SK-N-SH (cell line): ENCODE results near the gene GTF2F2. TPM values are rescaled to one million over a fixed set of nuclear protein-coding genes. Genes with fewer than 3 reads are reported as not detected.

Experiments used
- CTCF ChIA-PET: fragments of 300-600, 350-600 bp; formaldehyde crosslinking; extraction: SDS; loops from one replicate; lab custom pipeline; 2021; lab: Yijun Ruan, JAX
- POLR2A ChIA-PET: fragments of 350-600 bp; sonication (Branson Sonifier 250); formaldehyde crosslinking; extraction: SDS; loops from one replicate; lab custom pipeline; 2020; ENCODE audit warnings: antibody characterized with exemption, inconsistent platforms; lab: Yijun Ruan, JAX
- DNase-seq: peaks from one replicate; pipeline ENCODE4 v3.0.0; 2012
- H2AFZ ChIP-seq: fragments of 200-600 bp; sonication (generic); 2 replicates; pipeline ENCODE4 v1.8.1; 2016; ENCODE audit warnings: antibody characterized with exemption, mild to moderate bottlenecking, low read depth
- H3F3A ChIP-seq: fragments of 200-600 bp; sonication (generic); replicated peaks from 2 replicates; pipeline ENCODE3; 2016; ENCODE audit warnings: antibody characterized with exemption, mild to moderate bottlenecking; ENCODE audit not compliant: insufficient read depth
- H3K27ac ChIP-seq, 2 experiments: fragments of 200-500 bp in 1 of 2; fragments of 200-600 bp in 1 of 2; sonication (Bioruptor generic) in 1 of 2; sonication (generic), shearing (Covaris generic) in 1 of 2; 2 replicates each; pipeline versions ENCODE4 v1.5.1 to v1.6.1; 2014 to 2016; ENCODE audit warnings: low read depth in 2 of 2, inconsistent platforms in 1 of 2, low read length in 1 of 2, mild to moderate bottlenecking in 1 of 2, mixed read lengths in 1 of 2
- H3K27me3 ChIP-seq: fragments of 200-600 bp; sonication (generic), shearing (Covaris generic); 2 replicates; pipeline ENCODE4 v1.6.1; 2016; ENCODE audit warnings: mixed run types; ENCODE audit not compliant: insufficient read depth
- H3K36me3 ChIP-seq, 2 experiments: fragments of 200-500 bp in 1 of 2; fragments of 200-600 bp in 1 of 2; sonication (Bioruptor generic) in 1 of 2; sonication (generic) in 1 of 2; replicated peaks in 1 of 2; 2 replicates each; pipeline versions ENCODE3 to v1.5.1; 2014 to 2016; ENCODE audit warnings: low read length in 1 of 2, mild to moderate bottlenecking in 1 of 2; ENCODE audit not compliant: insufficient read depth in 2 of 2, control insufficient read depth in 1 of 2
- H3K4me1 ChIP-seq, 2 experiments: fragments of 200-500 bp in 1 of 2; fragments of 200-600 bp in 1 of 2; sonication (Bioruptor generic) in 1 of 2; sonication (generic), shearing (Covaris generic) in 1 of 2; 2 replicates each; pipeline versions ENCODE4 v1.5.1 to v1.6.1; 2014 to 2016; ENCODE audit warnings: low read depth in 1 of 2, low read length in 1 of 2, mixed run types in 1 of 2; ENCODE audit not compliant: insufficient read depth in 2 of 2, control insufficient read depth in 1 of 2
- H3K4me2 ChIP-seq: fragments of 200-600 bp; sonication (generic), shearing (Covaris generic); 2 replicates; pipeline ENCODE4 v1.6.1; 2017; ENCODE audit warnings: mixed run types
- H3K4me3 ChIP-seq, 2 experiments: fragments of 200-500 bp in 1 of 2; fragments of 200-600 bp in 1 of 2; sonication (Bioruptor generic) in 1 of 2; sonication (generic), shearing (Covaris generic) in 1 of 2; 2 replicates each; pipeline versions ENCODE4 v1.5.1 to v1.8.1; 2014 to 2016; ENCODE audit warnings: low read depth in 2 of 2, inconsistent platforms in 1 of 2, low read length in 1 of 2, mild to moderate bottlenecking in 1 of 2, mixed read lengths in 1 of 2, moderate library complexity in 1 of 2
- H3K79me2 ChIP-seq: fragments of 200-600 bp; sonication (generic); 2 replicates; pipeline ENCODE4 v1.8.1; 2017; ENCODE audit warnings: mild to moderate bottlenecking; ENCODE audit not compliant: insufficient read depth
- H3K9ac ChIP-seq: fragments of 200-600 bp; sonication (generic); 2 replicates; pipeline ENCODE4 v1.6.1; 2017; ENCODE audit warnings: mixed run types
- H3K9me2 ChIP-seq: fragments of 200-600 bp; sonication (generic); 2 replicates; pipeline ENCODE4 v1.6.1; 2017; ENCODE audit warnings: mixed run types
- H3K9me3 ChIP-seq: fragments of 200-600 bp; sonication (generic); 2 replicates; pipeline ENCODE4 v1.6.1; 2017; ENCODE audit warnings: mixed run types, mild to moderate bottlenecking, moderate library complexity
- H4K20me1 ChIP-seq: fragments of 200-600 bp; sonication (generic); 2 replicates; pipeline ENCODE4 v1.6.1; 2017; ENCODE audit warnings: mild to moderate bottlenecking, mixed run types; ENCODE audit not compliant: insufficient read depth
- ELF1 ChIP-seq: IDR thresholded peaks from 2 replicates; pipeline ENCODE4 v1.4.0; 2012
- EP300 ChIP-seq, 2 experiments: IDR thresholded peaks; 2 replicates each; pipeline versions ENCODE4 v1.4.0 to v1.6.1; 2012; ENCODE audit warnings: borderline replicate concordance in 1 of 2, low read depth in 1 of 2, low read length in 1 of 2
- EZH2phosphoT487 ChIP-seq: fragments of 200-600 bp; sonication (generic); IDR thresholded peaks from 2 replicates; pipeline ENCODE4 v1.6.1; 2017; ENCODE audit warnings: low read depth, mixed run types, mild to moderate bottlenecking, antibody characterized with exemption, moderate library complexity, borderline replicate concordance
- FOSL2 ChIP-seq: IDR thresholded peaks from 2 replicates; pipeline ENCODE4 v1.4.0; 2012; ENCODE audit warnings: low read depth, mild to moderate bottlenecking, moderate library complexity, borderline replicate concordance
- GABPA ChIP-seq: IDR thresholded peaks from 2 replicates; pipeline ENCODE4 v1.4.0; 2012; ENCODE audit warnings: low read depth, mild to moderate bottlenecking
- GATA2 ChIP-seq: sonication (generic); formaldehyde crosslinking; IDR thresholded peaks from 2 replicates; pipeline ENCODE4 v1.5.0; 2020; ENCODE audit warnings: mild to moderate bottlenecking, missing genetic modification reagents
- MAX ChIP-seq: IDR thresholded peaks from 2 replicates; pipeline ENCODE4 v1.4.0; 2012; ENCODE audit warnings: low read depth
- NFIC ChIP-seq: IDR thresholded peaks from 2 replicates; pipeline ENCODE4 v1.4.0; 2012; ENCODE audit warnings: borderline replicate concordance
- POLR2AphosphoS5 ChIP-seq: IDR thresholded peaks from 2 replicates; pipeline ENCODE4 v1.6.1; 2012; ENCODE audit warnings: low read depth, low read length
- RXRA ChIP-seq: IDR thresholded peaks from 2 replicates; pipeline ENCODE4 v1.4.0; 2012; ENCODE audit warnings: low read depth, mild to moderate bottlenecking, borderline replicate concordance
- SIN3A ChIP-seq: IDR thresholded peaks from 2 replicates; pipeline ENCODE4 v1.6.1; 2012; ENCODE audit warnings: low read depth, mild to moderate bottlenecking, low read length, moderate library complexity, borderline replicate concordance
- SMC3 ChIP-seq: IDR thresholded peaks from 2 replicates; pipeline ENCODE4 v1.6.1; 2012; ENCODE audit warnings: low read depth, low read length, improper control_type of control experiment
- WGBS: methylation state at CpG from one replicate; pipeline ENCODE4 v1.1.6; 2017; ENCODE audit warnings: low lambda C conversion rate; 5-methylcytosine and 5-hydroxymethylcytosine counted together
- polyA plus RNA-seq, 3 experiments: library from polyadenylated mRNA; depleted of rRNA; stranded (reverse); fragments of >200 nt; gene quantifications; 2 replicates each; pipeline ENCODE4 v1.2.3, GENCODE V29; 2012
- TF ChIP-seq, protein P1 (sequence below): IDR thresholded peaks from 2 replicates; pipeline ENCODE4 v1.4.0; 2012; ENCODE audit warnings: low read depth, borderline replicate concordance
- TF ChIP-seq, protein P2 (sequence below): fragments of 200-600 bp; sonication (generic); IDR thresholded peaks from 2 replicates; pipeline ENCODE4 v1.6.1; 2017; ENCODE audit warnings: antibody characterized with exemption, mild to moderate bottlenecking, moderate library complexity
- TF ChIP-seq, protein P3 (sequence below): IDR thresholded peaks from 2 replicates; pipeline ENCODE4; 2012

GTF2F2 gene
- polyA plus RNA-seq, 1 of the 3 experiments (the other 2 are of a cell fraction): 24.2 TPM

- Histone ChIP-seq H3K27ac (no peak overlapping the region), H3K36me3 (no peaks in the 10 kb centered on the region), H3K79me2 (no peaks in the 10 kb centered on the region), H3K9ac (no peak overlapping the region), H4K20me1 (no peaks in the 10 kb centered on the region), H3K4me2 (no peak overlapping the region), H2AFZ (no peak overlapping the region), H3K9me2 (no peaks in the 10 kb centered on the region), H3F3A (no peaks in the 10 kb centered on the region), H3K4me3 (no peak overlapping the region), H3K4me1 (peaks cover 2 to 3% of the 10 kb centered on the region in 2 experiments; a peak in 2 of 4 replicates), H3K9me3 (no peaks in the 10 kb centered on the region), H3K27me3 (no peaks in the 10 kb centered on the region)
- TF ChIP-seq EP300 (IDR thresholded peaks at IDR 0.05; ENCODE audit: borderline replicate concordance in 1 of 2, low read depth in 1 of 2, low read length in 1 of 2) (no peak), POLR2AphosphoS5 (no peak), MAX (no peak), FOSL2 (no peak), GATA2 (CRISPR knock-in tag) (no peak), SIN3A (no peak), RXRA (no peak), NFIC (no peak), EZH2phosphoT487 (no peak), SMC3 (no peak), GABPA (no peak), ELF1 (no peak)
- TF ChIP-seq, protein P1, sequence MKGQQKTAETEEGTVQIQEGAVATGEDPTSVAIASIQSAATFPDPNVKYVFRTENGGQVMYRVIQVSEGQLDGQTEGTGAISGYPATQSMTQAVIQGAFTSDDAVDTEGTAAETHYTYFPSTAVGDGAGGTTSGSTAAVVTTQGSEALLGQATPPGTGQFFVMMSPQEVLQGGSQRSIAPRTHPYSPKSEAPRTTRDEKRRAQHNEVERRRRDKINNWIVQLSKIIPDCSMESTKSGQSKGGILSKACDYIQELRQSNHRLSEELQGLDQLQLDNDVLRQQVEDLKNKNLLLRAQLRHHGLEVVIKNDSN: no peak
- TF ChIP-seq, protein P2, sequence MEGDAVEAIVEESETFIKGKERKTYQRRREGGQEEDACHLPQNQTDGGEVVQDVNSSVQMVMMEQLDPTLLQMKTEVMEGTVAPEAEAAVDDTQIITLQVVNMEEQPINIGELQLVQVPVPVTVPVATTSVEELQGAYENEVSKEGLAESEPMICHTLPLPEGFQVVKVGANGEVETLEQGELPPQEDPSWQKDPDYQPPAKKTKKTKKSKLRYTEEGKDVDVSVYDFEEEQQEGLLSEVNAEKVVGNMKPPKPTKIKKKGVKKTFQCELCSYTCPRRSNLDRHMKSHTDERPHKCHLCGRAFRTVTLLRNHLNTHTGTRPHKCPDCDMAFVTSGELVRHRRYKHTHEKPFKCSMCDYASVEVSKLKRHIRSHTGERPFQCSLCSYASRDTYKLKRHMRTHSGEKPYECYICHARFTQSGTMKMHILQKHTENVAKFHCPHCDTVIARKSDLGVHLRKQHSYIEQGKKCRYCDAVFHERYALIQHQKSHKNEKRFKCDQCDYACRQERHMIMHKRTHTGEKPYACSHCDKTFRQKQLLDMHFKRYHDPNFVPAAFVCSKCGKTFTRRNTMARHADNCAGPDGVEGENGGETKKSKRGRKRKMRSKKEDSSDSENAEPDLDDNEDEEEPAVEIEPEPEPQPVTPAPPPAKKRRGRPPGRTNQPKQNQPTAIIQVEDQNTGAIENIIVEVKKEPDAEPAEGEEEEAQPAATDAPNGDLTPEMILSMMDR: no peak
- TF ChIP-seq, protein P3, sequence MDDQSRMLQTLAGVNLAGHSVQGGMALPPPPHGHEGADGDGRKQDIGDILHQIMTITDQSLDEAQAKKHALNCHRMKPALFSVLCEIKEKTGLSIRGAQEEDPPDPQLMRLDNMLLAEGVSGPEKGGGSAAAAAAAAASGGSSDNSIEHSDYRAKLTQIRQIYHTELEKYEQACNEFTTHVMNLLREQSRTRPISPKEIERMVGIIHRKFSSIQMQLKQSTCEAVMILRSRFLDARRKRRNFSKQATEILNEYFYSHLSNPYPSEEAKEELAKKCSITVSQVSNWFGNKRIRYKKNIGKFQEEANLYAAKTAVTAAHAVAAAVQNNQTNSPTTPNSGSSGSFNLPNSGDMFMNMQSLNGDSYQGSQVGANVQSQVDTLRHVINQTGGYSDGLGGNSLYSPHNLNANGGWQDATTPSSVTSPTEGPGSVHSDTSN: no peak
- POLR2A ChIA-PET: no interaction called here
- 95% methylated on average over 5 of the region's 5 CpGs for WGBS
- no peak for DNase-seq
- CTCF ChIA-PET: interaction anchor here (2.0 kb wide), 1 partner anchor 208 kb away, joined by 6 read pairs; no protein-coding TSS in a partner anchor
Measured at GRCh38 chr13:45100573-45101262, 19.6 kb upstream of the GTF2F2 start.
